ENCODE results near the gene AMN. TPM values are rescaled to one million over a fixed set of nuclear protein-coding genes. Genes with fewer than 3 reads are reported as not detected.

AMN gene
- total RNA-seq, 1 experiment from 2014 or later, result 0.03 TPM

DNA sequence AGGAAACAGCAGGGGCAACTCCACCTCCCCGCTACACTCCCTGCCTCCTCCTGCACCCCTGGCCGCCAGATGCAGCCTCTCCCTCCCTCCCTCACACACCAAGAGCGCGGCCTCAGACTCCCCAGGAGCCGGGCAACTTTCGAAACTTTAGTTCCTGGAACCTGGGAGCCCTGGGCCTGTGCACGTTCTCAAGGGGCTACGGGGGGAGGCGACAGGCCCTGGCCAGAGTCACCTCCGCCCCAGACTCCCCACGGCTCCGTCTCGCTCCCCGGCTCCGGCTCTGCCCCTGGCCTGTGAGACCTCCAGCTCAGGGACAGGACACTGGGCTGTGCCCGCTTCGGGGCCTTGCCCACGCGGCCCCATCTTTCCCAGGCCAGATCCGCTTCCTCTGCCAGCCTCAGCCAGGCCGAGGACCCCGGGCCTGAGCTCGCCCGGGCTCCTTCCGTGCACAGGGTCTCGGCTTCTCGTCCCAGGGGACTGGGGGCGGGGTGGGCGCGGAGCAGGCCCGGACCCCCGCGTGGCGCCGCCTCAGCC lies 5.5 kb downstream of the AMN start:
- DNase-seq (ENCODE audit: low spot score), result no peak

DNA sequence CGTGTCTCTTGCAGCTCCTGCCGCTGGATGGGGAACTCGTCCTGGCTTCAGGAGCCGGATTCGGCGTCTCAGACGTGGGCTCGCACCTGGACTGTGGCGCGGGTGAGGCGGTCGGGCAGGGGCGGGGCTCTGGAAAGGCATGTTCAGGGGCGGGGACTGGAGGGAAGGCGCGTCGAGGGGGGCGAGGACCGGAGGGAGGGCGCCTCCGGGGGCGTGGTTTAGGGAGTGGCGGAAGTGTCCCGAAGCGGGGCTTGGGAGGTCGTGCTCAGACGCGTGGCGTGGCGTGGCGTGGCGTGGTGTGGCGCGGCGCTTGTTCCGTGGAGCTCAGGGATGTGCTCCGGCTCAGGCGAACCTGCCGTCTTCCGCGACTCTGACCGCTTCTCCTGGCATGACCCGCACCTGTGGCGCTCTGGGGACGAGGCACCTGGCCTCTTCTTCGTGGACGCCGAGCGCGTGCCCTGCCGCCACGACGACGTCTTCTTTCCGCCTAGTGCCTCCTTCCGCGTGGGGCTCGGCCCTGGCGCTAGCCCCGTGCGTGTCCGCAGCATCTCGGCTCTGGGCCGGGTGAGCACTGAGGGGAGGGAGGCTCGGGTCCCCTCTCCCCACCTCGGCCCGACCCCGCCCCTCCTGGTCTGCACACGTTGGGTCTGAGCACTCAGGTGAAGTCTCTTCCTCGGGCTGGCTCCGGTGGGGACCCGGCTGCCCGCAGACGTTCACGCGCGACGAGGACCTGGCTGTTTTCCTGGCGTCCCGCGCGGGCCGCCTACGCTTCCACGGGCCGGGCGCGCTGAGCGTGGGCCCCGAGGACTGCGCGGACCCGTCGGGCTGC lies 6.2 kb downstream of the AMN start:
- DNase-seq (ENCODE audit: low spot score), result no peak

DNA sequence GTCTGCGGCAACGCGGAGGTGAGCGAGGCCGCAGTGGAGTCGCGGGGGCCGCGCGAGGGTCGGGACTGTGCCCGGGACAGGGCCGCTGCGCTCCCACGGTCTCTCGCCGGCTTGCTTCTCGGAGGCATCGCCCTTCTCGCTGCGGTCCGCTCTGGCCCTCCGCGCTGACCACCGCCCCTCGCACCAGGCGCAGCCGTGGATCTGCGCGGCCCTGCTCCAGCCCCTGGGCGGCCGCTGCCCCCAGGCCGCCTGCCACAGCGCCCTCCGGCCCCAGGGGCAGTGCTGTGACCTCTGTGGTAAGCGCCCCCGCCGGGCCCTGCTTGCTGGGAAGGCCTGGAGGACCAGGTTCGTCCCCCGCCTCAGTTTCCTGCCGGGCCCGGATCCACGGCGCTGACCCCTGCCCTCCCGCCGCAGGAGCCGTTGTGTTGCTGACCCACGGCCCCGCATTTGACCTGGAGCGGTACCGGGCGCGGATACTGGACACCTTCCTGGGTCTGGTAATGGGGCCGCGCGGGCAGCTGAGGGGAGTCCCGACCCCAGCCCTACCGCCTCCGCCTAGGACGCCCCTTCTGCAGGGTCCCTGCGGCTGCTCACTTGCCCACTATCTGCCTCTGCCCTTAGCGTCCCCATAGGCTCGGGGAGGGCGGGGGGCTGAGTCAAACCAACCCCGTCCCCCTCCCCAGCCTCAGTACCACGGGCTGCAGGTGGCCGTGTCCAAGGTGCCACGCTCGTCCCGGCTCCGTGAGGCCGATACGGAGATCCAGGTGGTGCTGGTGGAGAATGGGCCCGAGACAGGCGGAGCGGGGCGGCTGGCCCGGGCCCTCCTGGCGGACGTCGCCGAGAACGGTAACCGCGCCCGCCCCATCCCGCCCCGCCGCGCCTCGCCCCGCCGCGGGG lies 7.0 kb downstream of the AMN start:
- DNase-seq (ENCODE audit: low spot score), result no peak

DNA sequence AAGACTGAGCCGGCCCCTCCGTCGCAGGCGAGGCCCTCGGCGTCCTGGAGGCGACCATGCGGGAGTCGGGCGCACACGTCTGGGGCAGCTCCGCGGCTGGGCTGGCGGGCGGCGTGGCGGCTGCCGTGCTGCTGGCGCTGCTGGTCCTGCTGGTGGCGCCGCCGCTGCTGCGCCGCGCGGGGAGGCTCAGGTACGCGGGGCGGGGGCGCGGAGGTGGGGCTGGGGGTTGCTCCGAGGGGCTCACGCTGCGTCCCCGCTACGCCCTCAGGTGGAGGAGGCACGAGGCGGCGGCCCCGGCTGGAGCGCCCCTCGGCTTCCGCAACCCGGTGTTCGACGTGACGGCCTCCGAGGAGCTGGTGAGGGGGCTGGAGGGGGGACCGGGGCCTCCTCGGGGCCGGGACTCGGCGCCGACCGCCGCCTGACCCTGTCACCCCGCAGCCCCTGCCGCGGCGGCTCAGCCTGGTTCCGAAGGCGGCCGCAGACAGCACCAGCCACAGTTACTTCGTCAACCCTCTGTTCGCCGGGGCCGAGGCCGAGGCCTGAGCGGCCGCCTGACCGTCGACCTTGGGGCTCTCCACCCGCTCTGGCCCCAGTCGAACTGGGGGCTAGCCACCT lies 7.8 kb downstream of the AMN start:
- DNase-seq (ENCODE audit: low spot score), result no peak

DNA sequence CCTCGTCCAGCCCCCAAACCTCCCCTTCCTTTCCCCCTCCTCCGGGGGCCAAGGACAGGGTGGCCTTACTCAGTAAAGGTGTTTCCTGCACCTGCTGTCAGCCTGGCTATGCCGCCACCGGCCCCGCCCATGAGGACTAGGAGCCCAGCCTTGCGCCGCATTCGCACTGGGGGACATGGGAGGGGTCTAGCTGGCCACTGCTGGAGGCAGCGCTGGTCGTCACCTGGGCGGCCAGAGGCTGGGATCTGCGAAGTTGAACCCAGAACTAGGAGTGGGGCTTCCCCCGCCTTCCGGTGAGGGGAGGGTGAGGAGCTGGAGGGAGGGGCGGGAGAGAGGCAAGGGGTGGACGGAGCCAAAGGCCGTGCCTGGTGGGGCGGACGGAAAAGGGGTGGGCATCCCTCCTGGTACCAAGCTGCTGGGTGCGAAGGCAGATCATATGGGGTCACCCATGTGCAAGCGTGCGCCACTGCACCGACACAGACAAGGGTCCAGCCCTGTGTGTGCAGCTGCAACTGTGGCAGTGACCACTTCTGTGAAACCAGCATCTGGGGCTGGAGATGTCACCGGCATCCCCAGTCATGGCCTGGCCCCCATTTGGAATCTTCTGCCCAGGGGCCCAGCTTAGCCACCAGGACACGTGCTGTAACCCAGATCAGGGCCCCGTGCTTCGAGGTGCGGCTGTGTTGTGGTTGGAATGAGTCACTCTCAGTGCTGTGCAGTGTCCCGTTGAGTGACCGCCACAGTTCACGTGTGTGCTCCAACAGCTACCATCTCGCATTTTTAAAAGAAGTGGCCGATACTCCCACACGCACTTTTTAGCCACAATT lies 8.5 kb downstream of the AMN start:
- peak; percentile 74 for DNase-seq (ENCODE audit: low spot score)

DNA sequence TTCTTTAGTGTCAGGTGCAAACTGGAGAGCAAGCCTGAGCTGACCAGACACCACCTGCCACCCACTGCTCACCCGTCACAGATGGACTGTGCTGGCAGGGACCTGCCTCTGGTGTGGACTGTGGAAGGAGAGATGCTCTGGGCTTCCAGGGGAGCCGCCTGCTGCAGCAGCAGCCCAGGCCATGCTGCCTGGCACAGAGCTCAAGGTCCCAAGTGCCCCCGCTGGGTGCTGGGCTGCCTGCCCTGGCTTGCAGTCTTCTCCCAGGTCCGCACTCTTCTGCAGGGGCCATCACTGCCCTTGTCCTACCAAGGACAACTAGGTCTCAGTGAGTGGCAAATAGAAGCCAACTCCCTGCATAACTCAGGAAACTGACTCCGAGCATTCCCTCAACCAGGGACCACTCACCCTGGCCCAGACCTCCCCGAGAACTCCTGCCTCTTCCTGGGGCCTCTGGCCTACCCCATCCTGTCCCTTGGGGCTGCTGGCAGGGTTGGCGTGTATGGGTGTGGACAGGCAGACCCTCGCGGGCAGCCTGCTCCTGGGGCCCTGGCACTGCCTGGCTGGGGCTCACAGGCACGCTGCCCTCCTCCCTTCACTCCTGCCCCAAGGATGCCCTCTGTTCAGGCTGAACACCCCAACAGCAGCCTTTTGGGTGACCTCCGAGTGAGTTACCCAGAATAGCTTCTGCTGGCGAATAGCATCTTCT lies 9.3 kb downstream of the AMN start:
- DNase-seq (ENCODE audit: low spot score), result no peak

DNA sequence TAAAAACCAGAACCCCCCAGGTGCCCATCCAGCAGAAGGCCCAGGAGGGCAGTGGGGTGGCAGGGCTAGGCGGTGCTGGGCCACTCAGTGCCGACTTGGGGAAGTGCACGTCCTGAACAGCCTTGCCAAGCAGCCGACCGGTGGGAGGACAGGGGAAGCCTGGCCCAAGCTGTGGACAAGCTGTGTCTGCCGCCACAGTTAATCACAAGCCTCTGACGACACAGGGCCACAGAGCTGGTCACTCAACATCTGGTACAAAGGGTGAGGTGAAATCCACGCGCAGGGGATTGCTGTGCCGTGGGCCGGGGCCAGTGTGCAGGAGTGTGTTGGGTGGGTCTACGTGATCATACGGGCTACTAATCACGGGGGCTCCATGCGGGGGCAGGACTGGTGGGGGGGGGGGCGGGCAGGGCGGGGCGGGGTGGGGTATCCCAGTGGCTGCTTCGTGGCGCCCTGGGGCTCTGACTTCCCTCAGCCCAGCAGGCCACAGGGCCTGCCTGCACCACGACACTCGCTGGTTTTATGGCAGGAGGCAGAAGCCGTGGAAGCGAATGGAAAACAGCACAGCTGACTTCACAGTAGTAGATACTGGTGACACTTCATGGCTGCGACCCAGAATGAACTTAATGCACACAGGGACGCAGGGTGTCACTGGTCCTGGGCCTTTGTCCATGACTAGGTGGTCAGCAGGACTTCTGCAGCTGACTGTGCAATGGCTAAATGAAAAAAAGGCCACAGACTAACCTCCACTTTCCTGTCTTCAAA lies 10.2 kb downstream of the AMN start:
- no peak for DNase-seq (ENCODE audit: low spot score)

DNA sequence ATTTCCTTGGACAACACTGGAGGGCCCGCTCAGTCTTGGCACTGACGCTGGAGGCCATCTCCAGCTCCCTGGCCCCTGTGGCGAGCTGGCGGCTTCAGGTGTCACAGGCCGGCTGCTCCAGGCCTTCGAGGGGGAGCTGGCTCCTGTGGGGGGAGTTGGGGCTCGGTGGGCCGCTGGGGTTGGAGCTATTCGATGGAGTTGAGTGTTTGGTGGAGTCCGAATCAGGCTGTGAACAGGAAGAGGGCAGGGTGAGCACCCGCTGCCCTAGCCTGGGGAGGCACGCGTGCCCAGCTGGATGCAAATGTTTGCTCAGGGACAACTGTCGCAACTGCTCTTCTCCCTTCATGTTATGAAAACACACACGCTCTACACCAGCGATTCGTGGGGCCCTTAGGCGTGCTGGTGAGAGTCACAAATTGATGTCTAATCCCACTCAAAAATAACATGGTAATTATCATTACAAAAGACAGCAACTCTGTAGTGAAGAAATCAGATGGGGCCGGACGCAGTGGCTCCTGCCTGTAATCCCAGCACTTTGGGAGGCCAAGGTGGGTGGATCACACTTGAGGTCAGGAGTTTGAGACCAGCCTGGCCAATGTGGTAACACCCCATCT lies 11.3 kb downstream of the AMN start:
- DNase-seq (ENCODE audit: low spot score), result no peak

DNA sequence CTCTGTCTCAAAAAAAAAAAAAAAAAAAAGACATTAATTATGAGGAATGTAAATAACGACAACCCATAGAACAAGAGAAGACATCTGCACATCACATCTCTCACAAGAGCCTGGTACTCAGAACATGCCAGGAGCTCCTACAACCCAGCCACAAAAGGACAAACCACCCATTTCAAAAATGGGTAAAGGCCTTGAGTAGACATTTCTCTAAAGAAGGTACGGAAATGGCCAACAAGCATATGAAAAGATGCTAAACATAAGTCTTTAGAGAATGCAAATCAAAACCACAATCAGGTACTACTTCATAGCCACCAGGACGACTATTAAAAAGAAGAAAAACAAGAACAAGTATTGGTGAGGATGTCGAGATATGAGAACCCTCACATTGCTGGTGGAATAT lies 13.3 kb downstream of the AMN start:
- DNase-seq (ENCODE audit: low spot score), result no peak

DNA sequence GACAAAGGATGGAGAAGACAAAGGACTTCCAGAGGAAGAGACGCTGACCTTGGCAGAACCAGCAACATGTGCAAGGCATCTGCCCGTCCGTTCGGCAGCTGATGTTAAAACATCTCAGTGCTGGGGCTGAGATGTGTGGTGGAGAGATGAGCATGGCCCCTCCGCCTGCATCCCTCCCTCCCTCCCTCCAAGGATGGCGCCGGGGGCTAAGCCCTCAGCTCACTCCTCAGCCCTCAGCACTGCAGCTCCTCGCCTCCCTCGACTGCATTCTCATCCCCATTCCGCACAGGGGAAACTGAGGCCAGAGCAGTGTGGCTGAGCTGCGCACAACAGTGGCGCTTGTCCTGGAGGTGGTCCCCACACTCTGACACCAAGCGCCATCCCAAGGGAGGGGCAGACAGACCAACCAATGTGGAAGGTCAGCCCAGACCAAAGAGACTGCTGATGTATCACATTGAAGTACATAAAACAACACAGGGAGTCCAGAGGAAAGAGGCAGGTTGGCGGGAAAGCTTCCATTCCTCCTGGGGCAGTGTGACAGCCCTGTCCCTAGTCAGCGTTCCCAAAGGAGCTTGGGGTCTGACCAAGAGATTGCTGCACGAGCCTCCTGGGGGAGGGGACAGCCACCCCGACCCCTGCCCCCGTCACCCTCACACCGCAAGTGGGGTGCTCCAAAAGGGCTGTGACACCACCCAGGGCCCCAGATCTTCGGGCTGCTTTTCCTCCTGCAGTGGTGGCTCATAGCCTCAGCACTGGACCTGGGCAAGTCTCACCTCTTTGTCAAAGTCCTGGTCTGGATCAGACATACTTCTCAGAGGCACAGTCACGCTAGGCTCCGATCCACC lies 15.1 kb downstream of the AMN start:
- DNase-seq (ENCODE audit: low spot score), result no peak

DNA sequence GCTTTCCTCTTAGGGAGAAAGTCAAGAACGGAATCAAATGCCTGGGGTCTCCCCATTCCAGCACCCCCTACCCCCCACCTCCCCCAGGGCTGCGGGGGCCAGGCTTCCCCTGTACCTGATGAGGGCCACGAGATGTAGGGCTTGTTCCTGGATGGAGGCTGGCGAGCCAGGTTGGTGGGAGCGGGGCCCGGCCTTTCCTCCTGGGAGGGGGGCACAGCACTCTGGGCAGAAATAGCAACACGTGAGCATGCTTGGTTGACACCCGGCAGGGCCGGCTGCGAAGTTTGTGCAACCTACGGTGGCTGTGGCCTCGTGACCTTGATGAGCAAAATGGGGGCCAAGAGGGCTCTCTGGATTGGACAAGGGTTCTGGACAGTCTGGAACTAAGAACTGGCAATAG lies 15.7 kb downstream of the AMN start:
- DNase-seq (ENCODE audit: low spot score), result no peak

DNA sequence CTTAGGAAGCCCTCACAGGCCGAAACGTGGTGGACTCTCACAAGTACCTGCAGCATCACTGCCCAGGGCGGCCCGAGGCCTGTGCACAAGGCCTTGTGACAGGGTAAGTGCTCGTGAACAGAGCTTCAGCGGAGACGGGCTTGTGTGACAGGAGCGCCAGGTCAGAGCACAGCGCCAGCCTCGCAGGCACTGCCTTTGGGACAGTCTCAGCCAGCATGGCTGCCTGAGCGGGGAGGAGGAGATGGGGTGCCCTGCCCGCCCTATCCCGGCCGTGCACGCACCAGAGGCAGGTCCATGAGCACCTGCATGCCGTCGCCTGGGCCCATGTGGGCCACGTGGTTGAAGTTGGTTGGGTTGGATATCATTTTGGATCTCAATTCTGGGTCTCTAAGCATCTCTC lies 16.9 kb downstream of the AMN start:
- no peak for DNase-seq (ENCODE audit: low spot score)

DNA sequence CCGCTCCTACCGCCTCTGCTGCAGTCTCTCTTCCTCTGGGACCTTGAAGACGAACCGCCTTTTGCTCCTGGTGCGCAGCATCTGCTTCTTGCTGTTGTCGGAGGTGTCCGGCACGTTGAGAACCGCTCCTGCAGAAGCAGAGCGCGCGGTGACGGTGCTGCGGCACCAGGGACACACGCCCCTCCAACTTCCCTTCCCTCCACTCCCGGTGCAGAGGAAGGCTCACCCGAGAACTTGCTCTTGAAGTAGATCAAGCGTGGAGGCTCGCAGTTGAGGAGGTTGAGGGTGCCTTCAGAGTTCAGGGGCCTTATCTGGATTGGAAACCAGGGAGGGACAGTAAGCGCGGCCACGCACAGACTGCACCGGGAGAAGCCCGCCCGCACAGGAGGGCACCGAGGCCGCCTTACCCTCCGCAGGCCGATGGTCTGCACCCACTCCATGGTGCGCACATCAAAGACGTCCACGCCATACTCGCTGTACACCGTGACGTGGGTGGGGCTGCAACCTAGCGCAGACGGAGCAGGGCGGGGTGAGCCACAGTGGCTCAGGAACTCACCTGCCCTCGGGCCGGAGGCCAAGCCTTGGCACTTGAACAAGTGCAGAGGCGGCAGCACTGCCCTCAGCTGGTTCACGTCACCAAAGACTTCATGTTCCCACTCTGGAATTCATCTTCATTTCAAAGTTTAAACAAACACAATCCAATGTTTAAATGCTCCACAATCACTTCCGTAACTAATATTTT lies 17.5 kb downstream of the AMN start:
- DNase-seq (ENCODE audit: low spot score), result no peak

DNA sequence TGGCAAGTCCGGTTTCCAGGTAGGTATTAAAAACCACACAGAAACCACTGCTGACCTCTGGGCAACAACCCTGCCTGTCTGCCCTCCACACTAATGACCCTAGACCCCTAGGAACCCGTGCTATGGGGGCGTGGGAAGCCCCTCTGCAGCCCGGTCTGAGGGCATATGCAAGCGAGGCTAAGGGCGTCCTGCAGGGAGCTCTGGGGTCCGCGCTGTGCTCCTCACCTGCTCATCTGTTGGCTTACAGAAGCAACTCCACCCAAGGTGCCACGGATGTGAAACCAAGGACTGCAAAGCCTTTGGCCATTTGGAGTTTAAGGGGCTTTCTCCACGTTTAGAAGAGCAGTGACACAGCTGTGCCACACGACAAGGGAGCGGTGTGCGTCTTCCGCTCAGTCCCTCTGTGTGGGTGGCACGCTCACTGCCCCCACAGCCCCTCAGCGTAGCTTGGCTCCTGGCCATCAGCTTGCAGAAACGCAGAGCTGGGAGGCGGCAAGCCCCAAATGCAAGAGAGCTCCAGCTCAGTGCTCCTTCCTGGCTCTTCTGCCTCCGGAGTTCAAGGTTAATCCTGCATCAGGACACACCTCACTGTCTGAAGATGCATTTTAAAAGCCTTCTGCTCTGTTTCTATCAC lies 18.4 kb downstream of the AMN start:
- no peak for DNase-seq (ENCODE audit: low spot score)

DNA sequence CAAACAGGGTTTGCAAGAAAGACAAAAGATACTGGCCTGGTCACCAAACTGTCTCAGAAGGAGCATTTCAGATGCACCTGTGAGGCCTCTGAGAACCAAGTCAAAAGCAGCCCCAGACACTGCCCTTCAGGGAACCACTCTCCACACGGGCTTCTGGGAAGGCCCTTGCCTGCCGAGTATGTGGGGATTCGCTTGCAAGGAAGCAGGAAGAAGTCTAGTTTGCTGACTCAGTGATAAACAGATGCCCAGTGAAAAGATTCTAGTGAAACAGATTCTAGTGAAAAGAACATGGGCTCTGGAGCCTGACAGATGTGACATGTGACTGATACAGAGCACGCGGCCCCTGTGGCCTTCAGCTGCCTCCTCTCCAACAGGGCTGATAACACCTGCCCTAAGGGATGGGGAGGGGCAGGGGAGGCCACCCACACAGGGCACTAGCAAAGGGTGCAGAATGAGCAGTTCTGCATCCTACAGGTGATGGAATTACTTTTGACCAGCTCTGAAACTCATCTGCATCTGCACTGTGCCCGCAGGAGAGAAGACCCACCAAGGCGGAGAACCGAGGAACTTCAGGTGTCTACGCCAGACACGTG lies 19.1 kb downstream of the AMN start:
- DNase-seq (ENCODE audit: low spot score), result no peak

DNA sequence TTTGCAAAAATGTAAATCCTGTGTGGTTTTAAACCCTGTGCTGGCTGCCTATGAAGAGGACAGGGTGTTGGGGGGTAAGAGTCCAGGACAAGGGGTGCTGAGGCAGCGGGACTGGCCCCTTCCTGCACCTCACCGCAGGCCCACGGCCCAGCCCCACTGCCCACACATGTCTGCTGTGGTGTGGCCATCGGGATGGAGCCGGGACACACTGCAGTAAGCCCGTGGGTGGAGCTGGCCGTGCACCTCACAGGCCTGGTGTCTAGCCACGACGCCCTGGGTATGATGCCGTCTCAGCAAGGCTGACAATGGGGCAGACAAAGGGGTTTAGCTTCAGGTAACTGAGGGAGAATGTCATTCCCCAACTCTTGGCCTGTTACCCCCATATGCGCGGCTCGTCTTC lies 19.6 kb downstream of the AMN start:
- no peak for DNase-seq (ENCODE audit: low spot score)

DNA sequence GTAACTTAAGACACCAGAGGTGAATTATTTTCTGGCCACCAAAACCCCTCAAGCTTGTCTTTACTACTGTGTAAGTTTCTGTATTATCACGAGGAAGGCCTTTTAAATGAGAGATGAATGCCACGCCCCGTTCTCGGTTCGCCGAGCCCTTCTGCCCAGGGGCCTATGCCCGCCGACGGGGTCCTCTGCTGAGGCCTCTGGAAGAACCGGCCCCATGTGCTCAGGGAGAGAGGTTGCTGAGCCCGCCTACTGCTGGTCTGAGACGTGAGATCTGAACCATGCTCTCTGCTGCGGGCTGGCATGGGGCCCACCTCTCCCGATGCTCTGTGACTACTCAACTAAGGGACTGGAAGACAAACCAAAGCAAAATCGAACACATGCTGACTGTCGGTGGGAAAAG lies 21.0 kb downstream of the AMN start:
- DNase-seq (ENCODE audit: low spot score), result no peak
